Ovary (tissue), 9 donors: ENCODE measurements around the gene C5orf52. TPM values are rescaled to one million over a fixed set of nuclear protein-coding genes. Genes with fewer than 3 reads are reported as not detected.

ENCODE experiments used
- DNase-seq, 5 donors: peaks; one replicate each; pipeline ENCODE4 v3.0.0-alpha.2; 2019 to 2020
- H3K27ac ChIP-seq, 2 donors: fragments of 200-600 bp; one replicate each; pipeline versions ENCODE4 v1.5.1 to v1.8.0; 2019 to 2022
- H3K27me3 ChIP-seq: fragments of 200-600 bp; one replicate; pipeline ENCODE4 v1.8.0; 2022
- H3K36me3 ChIP-seq: fragments of 200-600 bp; sonication (generic); one replicate; pipeline ENCODE4 v1.5.1; 2019
- H3K4me1 ChIP-seq: one replicate; pipeline ENCODE4 v1.8.1; 2013; ENCODE audit warnings: mild to moderate bottlenecking, moderate library complexity; ENCODE audit not compliant: insufficient read depth
- H3K4me3 ChIP-seq: fragments of 200-600 bp; sonication (generic); one replicate; pipeline ENCODE4 v1.5.1; 2017
- H3K9me3 ChIP-seq, 2 donors: fragments of 200-600 bp in 1 of 2; sonication (generic) in 1 of 2; one replicate each; pipeline versions ENCODE4 v1.5.1 to v1.8.1; 2013 to 2019; ENCODE audit warnings: mild to moderate bottlenecking in 1 of 2, moderate library complexity in 1 of 2
- CTCF ChIP-seq, 3 donors: fragments of 450-650 bp in 2 of 3; fragments of 200-600 bp in 1 of 3; IDR thresholded peaks; one replicate each; pipeline versions ENCODE4 v1.5.1 to v1.8.0; 2016 to 2022; ENCODE audit warnings: antibody characterized with exemption in 3 of 3, mild to moderate bottlenecking in 1 of 3
- EP300 ChIP-seq: sonication (generic); formaldehyde crosslinking; IDR thresholded peaks from one replicate; pipeline ENCODE4 v1.6.1; 2017; ENCODE audit warnings: antibody characterized with exemption
- POLR2A ChIP-seq: fragments of 450-650 bp; IDR thresholded peaks from one replicate; pipeline ENCODE4 v1.6.1; 2017; ENCODE audit warnings: antibody characterized with exemption, mild to moderate bottlenecking, moderate library complexity
- WGBS, 3 donors: extraction: QIAGEN DNeasy Blood & Tissue Kit in 1 of 3; methylation state at CpG; one replicate each; pipeline versions ENCODE4 v1.1.5 to v1.1.7; 2013 to 2017; 5-methylcytosine and 5-hydroxymethylcytosine counted together
- intact Hi-C, 4 donors: fragments of 100-400 bp; cut with DNase I; formaldehyde crosslinking; loops; one replicate each; pipeline versions ENCODE4 v1.11.0 to v1.15.1; 2022 to 2023
- polyA plus RNA-seq, 2 donors: library from polyadenylated mRNA; stranded (reverse); fragments of 200-250 nt in 1 of 2; fragments of 350-450 nt in 1 of 2; fragmentation: Illumina TruSeq in 1 of 2; extraction: RNeasy Lipid Tissue Mini Kit (QIAGEN cat#74804) in 1 of 2; gene quantifications; one replicate each; pipeline ENCODE4 v1.2.3, GENCODE V29; 2013 to 2014
- total RNA-seq, 7 donors: library from RNA; depleted of rRNA in 2 of 7; stranded (reverse); fragments of >200 nt in 2 of 7; fragmentation: NEBNext Ultra II Directional in 3 of 7; extraction: Animal tissue kit (Norgen Biotek cat#: 25700) in 3 of 7; gene quantifications; one replicate each; pipeline versions ENCODE4 v1.1.0 to v1.2.4, GENCODE V29; 2016 to 2023
- donor health status: DM: no; HTN: no; CAD: no; lungs with moderate emphysema.
- donor health status: DM: no; HTN: no; CAD: no.
- donor health status: Bipolar disorder and iron deficiency.
- donor health status: DM: yes; HTN: yes; CAD: no.
- donor health status: DM: no; HTN: no; CAD: no.
- donor health status: DM: yes; HTN: yes; CAD: no.

C5orf52 gene
- total and polyA plus RNA-seq, 9 donors, result not detected

DNA sequence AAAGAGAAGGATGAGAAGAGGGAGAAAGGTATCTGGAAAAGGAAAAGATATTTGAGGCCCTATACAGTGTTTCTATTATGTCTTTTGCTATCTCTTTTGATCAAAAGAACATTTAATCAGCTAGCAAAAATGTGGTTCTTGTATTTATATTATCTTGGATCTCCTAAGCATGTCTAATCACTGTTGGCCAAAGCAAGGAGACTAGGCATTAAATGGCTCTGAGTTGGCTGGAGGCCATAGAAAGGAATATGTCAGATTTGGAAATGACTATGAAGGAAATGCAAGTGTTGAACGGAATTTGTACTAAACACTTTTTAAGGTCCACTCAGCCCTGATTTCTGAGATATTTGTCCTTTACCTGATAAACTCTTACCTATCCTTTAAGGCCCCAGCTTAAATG, 37.5 kb downstream of the C5orf52 start:
- Histone ChIP-seq H3K27ac (no peak overlapping the region), H3K4me1 (no peaks in the 10 kb centered on the region), H3K36me3 (no peaks in the 10 kb centered on the region), H3K4me3 (no peak overlapping the region), H3K9me3 (no peaks in the 10 kb centered on the region), H3K27me3 (no peaks in the 10 kb centered on the region)
- WGBS, 3 donors, result 65 to 78% (median 66%) methylated on average over 1 of the region's 1 CpG
- DNase-seq, result no peak
- intact Hi-C loops, result no loop called here
- TF ChIP-seq POLR2A, result no peak
- TF ChIP-seq CTCF (IDR thresholded peaks at IDR 0.05), result no peak
- no peak for TF ChIP-seq EP300

DNA sequence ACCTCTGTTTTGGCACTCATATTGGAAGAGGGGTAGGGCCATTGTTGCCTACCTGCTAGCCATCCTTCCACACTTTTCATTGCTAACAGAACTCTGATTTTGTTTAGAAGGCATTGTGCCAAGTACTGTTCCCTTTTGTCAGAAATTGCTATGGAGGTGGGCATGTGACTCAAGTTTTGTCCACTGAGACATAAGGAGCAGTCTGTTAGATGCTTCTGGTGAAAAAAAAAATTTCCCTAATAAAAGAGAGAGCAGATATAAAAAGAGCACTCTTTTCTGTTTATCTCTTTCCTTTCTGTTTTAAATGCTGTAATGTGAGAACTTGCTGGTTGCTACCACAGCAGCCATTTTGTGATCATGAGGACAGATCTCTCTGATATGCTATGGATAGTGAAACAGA, 38.0 kb downstream of the C5orf52 start:
- intact Hi-C loops, result no loop called here
- no peaks in the 10 kb centered on the region for H3K4me1 ChIP-seq
- no peak for TF ChIP-seq EP300
- no peak for TF ChIP-seq CTCF (IDR thresholded peaks at IDR 0.05)
- TF ChIP-seq POLR2A, result no peak
- no peaks in the 10 kb centered on the region for H3K27me3 ChIP-seq
- no peak overlapping the region for H3K4me3 ChIP-seq
- no peak overlapping the region for H3K27ac ChIP-seq
- no peaks in the 10 kb centered on the region for H3K36me3 ChIP-seq
- no peak for DNase-seq
- H3K9me3 ChIP-seq, result no peaks in the 10 kb centered on the region

- Histone ChIP-seq H3K27me3 (no peaks in the 10 kb centered on the region), H3K27ac (no peak overlapping the region), H3K36me3 (no peaks in the 10 kb centered on the region), H3K4me3 (no peak overlapping the region), H3K4me1 (no peaks in the 10 kb centered on the region), H3K9me3 (no peaks in the 10 kb centered on the region)
- intact Hi-C loops, result loop anchor here in 2 of 4 donors (10.0 kb wide), 2 partner anchors 276 to 386 kb away; no protein-coding TSS in a partner anchor
- TF ChIP-seq POLR2A (no peak), CTCF (IDR thresholded peaks at IDR 0.05) (no peak), EP300 (no peak)
- no peak for DNase-seq
- 55 to 64% (median 55%) methylated on average over 3 of the region's 3 CpGs for WGBS, 3 donors
These were observed 39.1 kb downstream of the C5orf52 start for GRCh38 chr5:157710431-157710830.

DNA sequence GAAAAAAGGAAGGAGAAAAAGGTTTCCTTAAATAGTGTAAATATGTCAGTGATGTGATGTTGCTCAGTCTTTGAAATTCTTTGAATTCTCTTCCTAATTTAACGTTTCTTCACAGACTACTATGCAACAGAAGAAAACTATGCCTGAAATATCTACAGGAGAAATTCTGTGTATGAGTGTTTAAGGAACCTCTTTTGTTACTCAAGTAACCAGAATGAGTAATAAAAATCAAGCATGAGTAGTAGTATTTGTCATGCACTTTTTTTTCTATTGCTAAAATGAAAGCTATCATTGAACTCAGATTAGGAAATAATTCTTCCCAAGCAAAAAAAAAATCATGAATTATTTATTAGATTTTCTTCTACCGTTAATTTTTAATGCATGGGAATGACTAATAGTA, 39.5 kb downstream of the C5orf52 start:
- no peak overlapping the region for H3K27ac ChIP-seq
- H3K27me3 ChIP-seq, result no peaks in the 10 kb centered on the region
- WGBS, 3 donors, result 36 to 40% (median 39%) methylated on average over 2 of the region's 2 CpGs
- H3K4me1 ChIP-seq, result no peaks in the 10 kb centered on the region
- H3K9me3 ChIP-seq, result no peaks in the 10 kb centered on the region
- H3K36me3 ChIP-seq, result no peaks in the 10 kb centered on the region
- no peak for DNase-seq
- H3K4me3 ChIP-seq, result no peak overlapping the region
- intact Hi-C loops, result loop anchor here in 2 of 4 donors (10.0 kb wide), 2 partner anchors 276 to 386 kb away; no protein-coding TSS in a partner anchor
- TF ChIP-seq POLR2A (no peak), EP300 (no peak), CTCF (IDR thresholded peaks at IDR 0.05) (no peak)
